GM19239 (cell line): ENCODE data around the gene AGBL5.

Experiments used
- DNase-seq: peaks from one replicate; pipeline ENCODE4 v3.0.0; 2011; ENCODE audit warnings: low spot score; ENCODE audit not compliant: insufficient read length
- FAIRE-seq: peaks from 2 replicates; lab custom pipeline; 2011; peaks lifted over from hg19 to GRCh38; lab: Jason Lieb, UNC

The AGBL5 gene

DNA sequence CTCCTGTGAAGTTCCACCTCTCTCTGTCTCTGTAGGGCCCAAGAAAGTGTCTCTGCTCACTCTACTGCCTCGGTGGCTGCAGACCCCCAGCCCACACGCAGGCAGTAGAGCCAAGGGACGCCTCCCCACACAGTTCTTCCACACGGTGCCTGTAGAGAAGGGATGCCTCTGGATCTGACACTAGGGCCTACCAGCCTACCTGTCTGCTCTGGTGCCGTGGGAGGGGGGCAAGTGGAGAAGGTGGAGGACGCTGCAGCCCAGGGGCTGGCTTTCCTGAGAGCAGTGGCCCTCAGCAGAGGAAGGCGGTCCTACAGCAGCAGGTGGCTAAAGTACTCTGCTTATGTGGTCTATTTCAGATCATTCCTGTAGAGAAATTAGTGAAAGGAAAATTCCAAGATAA, 27.7 kb upstream of the AGBL5 start:
- no peak for DNase-seq
- no peak for FAIRE-seq

DNA sequence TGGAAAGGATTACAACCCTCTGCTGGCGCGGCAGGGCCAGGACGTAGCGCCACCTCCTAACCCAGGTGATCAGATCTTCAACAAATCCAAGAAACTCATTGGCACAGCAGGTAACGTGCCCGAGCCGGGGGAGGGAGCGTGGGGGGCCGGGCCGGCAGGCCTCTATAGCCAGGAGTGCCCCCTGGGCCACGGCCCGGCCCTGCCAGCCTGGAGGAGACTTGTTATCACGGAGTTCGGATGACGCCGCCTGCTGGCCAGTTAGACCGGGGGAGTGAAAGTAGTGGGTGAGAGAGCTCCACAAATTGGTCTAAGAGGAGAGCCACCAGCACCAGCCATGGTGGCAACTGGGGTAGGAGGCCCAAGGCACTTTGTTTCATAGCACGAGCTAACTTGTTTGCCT, 27.3 kb upstream of the AGBL5 start:
- no peak for DNase-seq
- FAIRE-seq, result no peak

DNA sequence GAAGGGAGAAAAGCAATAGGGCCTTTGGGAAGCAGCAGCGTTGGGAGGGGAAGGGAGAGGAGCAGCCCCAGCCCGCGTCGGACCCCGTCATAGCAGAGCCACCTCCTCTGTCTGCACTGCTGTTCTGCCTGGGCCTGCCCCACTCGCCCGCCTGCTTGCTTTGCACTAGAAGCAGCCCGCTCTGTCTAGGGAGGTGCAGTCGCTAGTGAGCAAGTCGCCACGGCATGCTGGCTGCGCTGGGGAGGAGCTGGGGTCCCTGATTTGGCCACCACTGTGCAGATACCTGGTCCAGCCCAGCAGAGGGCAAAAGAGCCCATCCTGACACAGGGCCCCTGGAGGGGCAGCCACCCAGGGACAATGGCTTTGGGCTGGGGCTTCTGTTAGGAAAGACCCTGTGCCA, 26.7 kb upstream of the AGBL5 start:
- DNase-seq (no peak), FAIRE-seq (no peak)

DNA sequence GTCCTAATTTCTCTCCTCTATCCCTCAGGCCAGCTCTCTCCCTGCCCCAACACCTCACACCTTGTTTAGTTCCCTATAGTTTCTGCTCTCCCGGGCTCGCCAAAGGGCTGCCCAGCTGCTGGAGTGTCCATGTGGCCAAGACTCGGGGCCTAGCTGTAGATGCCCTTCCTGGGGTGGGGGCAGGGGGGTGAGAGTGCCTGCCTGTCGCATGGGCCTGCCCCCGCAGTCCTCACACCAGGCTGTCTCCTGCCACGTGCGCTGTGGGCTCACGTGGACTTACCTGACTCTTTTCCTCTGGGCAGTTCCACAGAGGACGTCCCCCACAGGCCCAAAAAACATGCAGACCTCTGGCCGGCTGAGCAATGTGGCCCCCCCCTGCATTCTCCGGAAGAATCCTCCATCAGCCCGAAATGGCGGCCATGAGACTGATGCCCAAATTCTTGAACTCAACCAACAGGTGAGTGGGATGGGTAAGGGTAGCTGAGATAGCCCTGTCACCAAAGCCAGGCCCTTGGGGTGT, 26.1 kb upstream of the AGBL5 start:
- FAIRE-seq, result no peak
- no peak for DNase-seq

DNA sequence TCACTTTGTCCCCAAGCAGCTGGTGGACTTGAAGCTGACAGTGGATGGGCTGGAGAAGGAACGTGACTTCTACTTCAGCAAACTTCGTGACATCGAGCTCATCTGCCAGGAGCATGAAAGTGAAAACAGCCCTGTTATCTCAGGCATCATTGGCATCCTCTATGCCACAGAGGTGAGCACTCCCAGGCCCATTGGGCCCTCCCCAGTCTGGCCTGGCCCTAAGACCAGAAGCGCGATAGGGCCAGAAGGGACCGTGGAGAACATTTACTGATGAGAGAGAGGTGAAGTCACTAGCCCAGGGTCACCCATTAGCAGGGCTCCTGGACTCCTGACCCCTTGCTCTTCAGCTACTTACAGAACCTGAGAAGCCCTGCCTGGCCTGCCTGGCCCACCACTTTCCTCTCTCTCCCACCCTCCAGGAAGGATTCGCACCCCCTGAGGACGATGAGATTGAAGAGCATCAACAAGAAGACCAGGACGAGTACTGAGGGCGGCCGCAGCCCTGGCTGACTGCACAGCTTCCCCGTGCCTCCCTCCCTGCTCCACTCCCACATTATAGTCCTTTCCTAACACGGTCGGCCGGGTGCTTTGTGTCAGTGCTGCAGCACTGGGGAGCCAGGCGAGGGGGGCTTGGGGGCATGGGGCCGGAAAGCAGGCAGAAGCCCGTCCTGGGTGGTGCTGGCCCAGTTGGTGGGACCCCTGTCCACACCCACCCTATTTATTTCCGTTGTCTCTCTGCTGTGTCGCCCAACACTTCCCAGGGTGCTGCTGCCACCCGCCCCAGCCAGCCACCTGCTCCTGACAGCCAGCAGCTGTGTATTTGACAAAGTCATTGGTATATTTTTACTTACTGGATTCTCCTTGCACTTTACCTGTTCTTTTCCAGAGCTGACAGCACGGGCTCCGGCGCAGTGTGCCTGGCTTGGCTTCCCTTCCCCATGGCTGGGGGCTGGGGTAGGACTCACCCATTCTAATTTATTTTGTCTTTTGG, 25.3 kb upstream of the AGBL5 start:
- no peak for DNase-seq
- FAIRE-seq, result no peak

DNA sequence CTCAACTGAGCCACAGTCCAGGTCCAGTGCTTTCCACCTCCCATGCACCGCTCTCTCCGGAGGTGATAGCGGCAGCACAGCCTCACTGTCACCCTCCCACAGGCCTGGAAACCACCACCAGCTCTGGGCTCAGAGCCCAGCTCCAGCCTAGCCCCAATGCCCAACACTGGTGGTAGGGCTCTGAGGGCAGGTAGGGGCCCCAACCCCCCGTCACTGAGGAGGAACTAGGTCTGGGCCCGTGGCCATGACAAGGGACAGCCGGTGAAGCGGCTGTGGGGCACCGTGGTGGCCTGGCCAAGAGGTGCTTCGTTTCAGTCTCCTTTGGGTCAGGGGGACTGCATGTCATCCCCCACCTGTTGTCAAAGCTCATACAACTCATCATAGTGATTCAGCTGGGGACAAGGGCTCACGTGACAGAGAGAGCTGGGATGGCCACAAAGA, 24.2 kb upstream of the AGBL5 start:
- DNase-seq, result no peak
- no peak for FAIRE-seq

DNA sequence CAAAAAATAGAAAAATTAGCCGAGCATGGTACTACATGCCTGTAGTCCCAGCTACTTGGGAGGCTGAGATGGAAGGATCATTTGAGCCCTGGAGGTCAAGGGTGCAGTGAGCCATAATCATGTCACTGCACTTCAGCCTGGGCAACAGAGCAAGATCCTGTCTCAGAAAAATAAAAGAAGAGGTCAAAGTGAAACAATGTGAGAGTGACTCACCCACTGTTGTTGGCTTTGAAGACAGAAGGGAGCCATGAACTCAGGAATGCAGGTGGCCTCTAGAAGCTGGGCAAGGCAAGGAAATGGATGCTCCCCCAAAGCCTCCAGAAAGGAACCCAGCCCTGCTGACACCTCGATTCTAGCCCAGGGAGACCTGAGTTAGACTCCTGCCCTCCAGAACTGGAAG, 22.4 kb upstream of the AGBL5 start:
- FAIRE-seq (no peak), DNase-seq (no peak)

DNA sequence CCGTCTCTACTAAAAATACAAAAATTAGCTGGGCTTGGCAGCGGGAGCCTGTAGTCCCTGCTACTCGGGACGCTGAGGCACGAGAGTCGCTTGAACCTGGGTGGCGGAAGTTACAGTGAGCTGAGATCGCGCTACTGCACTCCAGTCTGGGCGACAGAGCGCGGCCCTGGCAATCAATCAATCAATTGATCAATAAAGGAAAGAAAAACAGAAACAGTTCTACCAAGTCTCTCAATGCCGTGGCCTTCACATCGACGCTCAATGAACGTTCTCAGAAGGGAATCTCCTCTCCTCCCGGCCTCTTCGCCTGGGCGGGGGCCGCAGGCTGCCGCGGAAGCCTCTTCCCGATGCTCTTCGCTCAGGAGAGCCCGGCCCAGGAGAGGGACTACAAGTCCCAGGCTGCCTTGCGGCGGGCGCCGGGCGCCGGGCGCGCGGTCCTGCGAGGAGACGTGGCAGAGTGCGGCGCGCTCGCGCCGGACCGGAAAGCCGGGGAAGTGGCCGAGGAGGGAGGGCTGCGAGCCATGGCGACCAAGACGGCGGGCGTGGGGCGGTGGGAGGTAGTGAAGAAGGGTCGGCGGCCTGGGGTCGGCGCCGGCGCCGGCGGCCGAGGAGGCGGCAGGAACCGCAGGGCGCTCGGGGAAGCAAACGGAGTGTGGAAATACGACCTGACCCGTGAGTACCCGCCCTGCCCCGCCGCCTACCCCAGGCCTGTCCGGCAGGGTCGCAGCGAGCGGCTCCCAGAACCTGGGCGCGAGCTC, 18.8 kb upstream of the AGBL5 start, which contains the start of gene TMEM214:
Gene TMEM214, plus strand, starts transcription at position 471 of the 758 bp plus-strand sequence. Its CDS starts 51 bp downstream, at position 522.
- FAIRE-seq, result peak; percentile 70
- DNase-seq, result peak; percentile 98

DNA sequence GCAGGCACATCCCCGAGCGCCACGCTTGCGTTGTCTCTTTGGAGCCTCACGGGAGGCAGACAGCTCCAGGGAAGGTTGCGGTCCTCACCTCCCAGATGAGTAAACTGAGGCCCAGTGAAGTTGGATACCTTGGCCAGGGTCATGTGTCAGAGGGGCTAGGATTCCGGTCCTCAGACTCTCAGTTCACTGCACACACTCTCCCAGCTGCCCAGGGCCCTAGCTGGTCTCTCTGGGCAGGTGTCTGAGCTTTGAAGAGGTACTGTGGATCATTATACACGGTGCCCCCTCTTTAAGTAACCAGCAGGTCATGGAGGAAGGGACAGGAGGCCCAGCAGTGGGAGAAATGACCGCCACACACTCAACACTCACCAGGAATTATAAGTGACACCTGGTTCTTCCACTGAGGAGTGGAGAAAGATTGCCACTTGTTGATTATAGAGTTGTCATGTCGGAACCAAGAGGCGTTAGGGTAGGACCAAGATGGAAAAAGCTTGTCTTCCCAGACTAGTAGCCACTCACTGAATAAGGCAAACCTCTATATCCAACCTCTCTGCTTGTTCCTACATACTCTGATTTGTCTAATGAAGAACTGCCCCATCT, 18.1 kb upstream of the AGBL5 start:
- no peak for DNase-seq
- no peak for FAIRE-seq

DNA sequence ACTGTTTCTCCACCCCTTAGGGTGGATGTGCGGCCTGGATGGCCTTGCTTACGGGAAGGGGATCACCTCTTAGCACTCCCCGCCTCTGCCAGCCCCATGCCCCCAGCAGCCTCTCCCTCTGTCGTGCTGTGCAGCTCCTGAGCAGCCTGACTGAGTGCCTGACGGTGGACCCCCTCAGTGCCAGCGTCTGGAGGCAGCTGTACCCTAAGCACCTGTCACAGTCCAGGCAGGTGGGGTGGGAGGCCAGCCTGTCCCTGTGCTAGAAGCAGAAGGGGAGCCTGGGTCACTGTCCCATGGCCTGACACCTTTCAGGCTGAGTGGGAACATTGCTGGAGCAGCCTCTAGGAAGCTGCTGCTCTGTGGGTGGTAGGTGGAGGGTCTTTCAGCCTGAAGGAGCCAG, 13.5 kb upstream of the AGBL5 start:
- FAIRE-seq (no peak), DNase-seq (no peak)

DNA sequence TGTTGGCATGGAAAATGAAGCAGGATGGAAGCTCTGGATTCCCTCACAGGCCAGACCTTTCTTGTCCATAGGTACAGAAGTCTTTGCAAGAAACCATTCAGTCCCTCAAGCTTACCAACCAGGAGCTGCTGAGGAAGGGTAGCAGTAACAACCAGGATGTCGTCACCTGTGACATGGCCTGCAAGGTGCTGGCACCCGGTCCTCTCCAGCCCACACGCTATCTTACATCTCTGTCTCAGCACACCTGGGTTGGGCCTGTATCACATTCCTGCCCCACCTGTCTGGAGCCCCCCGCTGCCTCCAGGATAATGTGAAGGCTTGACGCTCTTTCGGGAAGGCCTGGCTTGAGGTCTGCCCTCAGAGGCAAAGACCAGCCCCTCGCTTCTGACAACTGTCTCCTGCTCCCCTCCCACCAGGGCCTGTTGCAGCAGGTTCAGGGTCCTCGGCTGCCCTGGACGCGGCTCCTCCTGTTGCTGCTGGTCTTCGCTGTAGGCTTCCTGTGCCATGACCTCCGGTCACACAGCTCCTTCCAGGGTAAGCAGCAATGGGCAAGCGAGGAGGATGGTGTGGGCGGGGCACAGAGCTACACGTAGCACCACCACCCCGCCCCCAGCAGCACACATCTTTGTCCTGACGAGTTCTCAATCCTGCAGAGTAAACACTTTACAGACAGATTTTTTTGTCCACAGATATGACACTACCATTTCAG, 12.7 kb upstream of the AGBL5 start:
- DNase-seq (no peak), FAIRE-seq (no peak)

DNA sequence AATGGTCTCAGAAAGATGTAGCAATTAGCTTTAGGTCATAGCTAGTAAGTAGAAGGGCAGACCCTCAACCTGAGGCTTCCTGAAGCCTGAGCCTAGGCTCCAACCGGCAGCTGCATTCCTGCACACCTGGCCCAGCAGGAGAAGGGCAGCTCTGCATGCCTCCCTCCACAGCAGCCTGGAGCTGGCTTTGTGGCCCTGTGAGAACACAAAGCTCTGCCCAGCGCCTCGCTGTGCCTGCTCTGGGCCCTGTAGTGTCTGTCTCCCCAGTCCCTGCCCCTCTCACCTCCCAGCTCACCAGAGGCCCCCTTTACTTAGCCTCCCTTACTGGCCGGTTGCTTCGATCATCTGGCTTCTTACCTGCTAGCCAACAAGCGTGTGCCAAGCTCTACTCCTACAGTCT, 12.0 kb upstream of the AGBL5 start:
- no peak for FAIRE-seq
- DNase-seq, result no peak

DNA sequence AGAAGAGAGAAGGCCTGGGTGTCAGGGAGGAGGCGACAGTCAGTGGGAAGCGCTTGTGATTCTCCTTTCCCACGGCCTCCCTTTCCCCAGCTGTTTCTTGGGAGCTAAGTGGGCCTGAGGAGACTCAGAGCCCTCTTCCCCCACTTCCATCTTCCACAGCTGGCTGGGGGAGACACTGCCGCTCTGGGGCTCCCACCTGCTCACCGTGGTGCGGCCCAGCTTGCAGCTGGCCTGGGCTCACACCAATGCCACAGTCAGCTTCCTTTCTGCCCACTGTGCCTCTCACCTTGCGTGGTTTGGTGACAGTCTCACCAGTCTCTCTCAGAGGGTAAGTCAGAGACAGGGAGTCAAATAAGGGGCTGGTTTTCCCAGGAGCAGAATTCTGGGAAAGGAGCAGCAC, 11.6 kb upstream of the AGBL5 start:
- DNase-seq (no peak), FAIRE-seq (no peak)

DNA sequence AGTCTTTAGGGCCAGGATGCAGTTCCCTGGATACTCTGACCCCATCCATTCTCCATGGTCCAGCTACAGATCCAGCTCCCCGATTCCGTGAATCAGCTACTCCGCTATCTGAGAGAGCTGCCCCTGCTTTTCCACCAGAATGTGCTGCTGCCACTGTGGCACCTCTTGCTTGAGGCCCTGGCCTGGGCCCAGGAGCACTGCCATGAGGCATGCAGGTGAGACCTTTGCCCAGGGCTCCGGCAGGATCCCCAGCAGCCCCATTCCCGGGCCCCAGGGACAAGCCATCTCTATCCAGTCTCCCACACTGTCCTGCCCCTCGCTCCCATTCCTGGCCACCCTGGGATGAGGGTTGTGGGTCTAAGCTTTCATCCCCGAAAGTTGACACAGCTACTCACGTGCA, 11.2 kb upstream of the AGBL5 start:
- FAIRE-seq (no peak), DNase-seq (no peak)

DNA sequence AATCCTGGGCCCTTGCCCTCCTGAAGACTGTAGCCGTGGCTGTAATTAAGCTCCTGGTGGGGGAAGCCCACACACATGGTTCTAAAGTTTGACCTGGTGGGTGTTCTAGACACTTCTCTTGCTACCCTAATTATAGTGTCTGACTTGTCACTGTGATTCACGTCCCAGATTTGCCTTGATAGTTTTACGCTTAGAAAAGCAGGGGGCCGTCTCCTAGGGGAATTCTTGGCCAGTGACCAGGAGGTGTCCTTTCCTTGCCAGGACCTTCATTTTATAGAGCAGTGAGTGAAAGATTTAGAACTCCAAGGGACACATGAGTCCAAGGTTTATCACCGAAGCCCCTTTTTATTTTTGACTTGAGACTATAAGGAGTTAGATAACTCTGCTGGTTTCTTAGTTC, 9.7 kb upstream of the AGBL5 start:
- no peak for DNase-seq
- FAIRE-seq, result no peak

DNA sequence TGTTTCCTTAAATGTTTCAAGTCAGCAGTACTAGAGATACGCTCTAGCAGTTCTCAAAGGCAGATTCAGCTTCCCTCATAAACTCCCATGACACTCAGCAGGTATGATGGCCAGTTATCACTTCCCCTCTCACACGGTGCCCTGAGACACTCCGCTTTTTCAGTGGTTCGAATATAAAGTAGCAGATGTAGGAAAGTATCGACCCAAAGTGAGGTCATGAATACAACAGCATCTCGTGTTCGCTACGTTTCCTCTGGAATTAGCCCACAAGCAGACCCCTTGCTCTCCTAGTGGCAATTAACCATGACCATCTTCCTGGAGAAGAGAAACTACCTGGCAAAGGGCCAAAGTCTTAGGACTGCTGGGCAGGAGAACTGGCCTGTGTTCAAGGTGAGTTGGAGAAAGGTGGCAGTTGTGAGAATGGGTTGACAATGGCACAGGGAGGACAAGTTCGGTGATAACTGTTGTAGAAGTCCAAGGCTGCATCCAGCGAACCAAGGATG, 9.3 kb upstream of the AGBL5 start:
- DNase-seq, result no peak

DNA sequence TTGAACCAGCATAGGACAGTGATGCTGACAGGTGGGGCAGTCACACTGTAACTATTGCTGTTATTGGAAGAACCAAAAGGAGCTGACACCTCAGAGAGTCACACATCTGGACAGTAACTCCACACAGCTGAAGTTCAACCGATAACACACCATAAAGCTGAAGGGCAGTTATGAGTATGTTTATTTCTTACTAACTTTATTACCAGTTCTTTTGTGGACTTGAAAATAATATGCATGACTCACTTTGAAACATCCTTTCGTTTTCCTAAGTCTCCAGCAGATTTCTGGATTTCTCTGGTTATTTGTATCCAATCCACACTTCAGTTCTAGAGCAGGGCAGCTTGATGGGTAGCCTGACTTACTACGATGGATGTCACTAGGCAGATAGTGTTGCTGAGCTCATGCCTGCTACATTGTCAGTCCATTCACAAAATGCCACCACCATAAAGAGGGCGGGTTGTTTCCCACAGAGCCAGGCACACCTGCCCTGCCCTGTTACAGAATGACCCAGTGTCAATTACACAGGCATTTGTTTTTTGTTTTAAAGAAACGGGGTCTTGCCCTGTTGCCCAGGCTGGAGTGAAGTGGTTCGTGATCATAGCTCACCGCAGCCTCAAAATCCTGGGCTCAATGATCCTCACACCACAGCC, 8.4 kb upstream of the AGBL5 start:
- DNase-seq, result no peak
- FAIRE-seq, result no peak

More for the DNA sequence above, 9.3 kb upstream of the AGBL5 start:
- FAIRE-seq, result peak; percentile 86

DNA sequence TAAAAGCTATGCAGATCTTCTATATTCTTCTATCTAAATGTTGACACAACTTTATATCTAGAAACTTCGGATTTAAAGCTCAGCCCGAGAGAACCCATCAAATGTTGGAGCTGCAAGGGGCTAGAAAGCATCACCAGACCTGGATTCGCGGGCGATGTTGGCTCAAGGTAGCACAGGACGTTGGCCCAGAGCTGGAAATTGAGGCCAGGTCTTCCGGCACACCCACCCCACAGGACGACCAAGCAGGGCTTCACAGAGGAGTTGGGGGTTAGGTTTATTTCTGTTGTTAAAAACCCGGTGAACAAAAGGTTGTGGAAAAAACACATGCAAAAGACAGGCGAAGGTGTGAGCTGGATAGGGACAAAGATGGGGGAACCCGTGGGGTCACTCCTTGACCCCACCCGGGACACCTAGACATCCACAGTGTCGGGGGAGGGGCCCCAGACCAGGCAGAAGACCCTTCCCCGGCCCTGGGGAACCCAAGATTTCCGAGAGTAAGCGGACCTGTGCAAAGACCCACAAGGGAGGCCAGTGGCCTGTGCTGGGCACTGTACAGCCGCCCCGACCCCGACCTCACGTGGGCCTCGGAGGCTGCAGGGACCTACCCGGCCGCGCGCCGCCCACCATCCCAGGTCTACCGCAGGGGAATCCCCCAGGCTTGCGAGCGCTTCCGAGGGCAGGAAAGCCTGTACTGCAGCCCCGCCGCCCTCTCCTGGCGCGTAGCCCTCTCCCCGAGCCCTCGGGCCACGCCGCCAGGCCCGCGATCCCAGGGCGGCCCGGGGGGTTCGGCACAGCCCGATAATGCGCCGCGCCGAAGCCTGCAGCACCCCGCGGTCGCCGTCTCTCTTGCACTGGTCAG, 1.8 kb upstream of the AGBL5 start:
- FAIRE-seq (no peak), DNase-seq (peak; percentile 62)
